Parathyroid adenoma (tissue), 2 donors: ENCODE data around the gene BUD31.

Experiments used
- H2AFZ ChIP-seq: fragments of 300-600 bp; sonication (generic); one replicate; pipeline ENCODE4 v1.7.0; 2017; ENCODE audit warnings: antibody characterized with exemption, mild to moderate bottlenecking
- H3K27ac ChIP-seq: fragments of 300-600 bp; sonication (generic); one replicate; pipeline ENCODE4 v1.7.0; 2017
- H3K27me3 ChIP-seq: fragments of 300-600 bp; sonication (generic); one replicate; pipeline ENCODE4 v1.7.0; 2017; ENCODE audit warnings: low read length; ENCODE audit not compliant: control insufficient read depth, insufficient read depth
- H3K36me3 ChIP-seq: fragments of 300-600 bp; sonication (generic); one replicate; pipeline ENCODE4 v1.7.0; 2017; ENCODE audit warnings: low read length; ENCODE audit not compliant: control insufficient read depth, insufficient read depth
- H3K4me1 ChIP-seq: fragments of 300-600 bp; sonication (generic); one replicate; pipeline ENCODE4 v1.7.0; 2017; ENCODE audit warnings: control low read depth
- H3K4me2 ChIP-seq: fragments of 300-600 bp; sonication (generic); one replicate; pipeline ENCODE4 v1.7.0; 2017; ENCODE audit warnings: low read length
- H3K4me3 ChIP-seq: fragments of 300-600 bp; sonication (generic); one replicate; pipeline ENCODE4 v1.7.0; 2017; ENCODE audit warnings: low read depth, low read length
- H3K79me2 ChIP-seq: fragments of 300-600 bp; sonication (generic); one replicate; pipeline ENCODE4 v1.7.0; 2017; ENCODE audit warnings: control low read depth
- H3K9ac ChIP-seq: fragments of 300-600 bp; sonication (generic); one replicate; pipeline ENCODE4 v1.7.0; 2017; ENCODE audit warnings: mild to moderate bottlenecking
- H3K9me3 ChIP-seq: fragments of 300-600 bp; sonication (generic); one replicate; pipeline ENCODE4 v1.7.0; 2017; ENCODE audit warnings: low read length; ENCODE audit not compliant: control insufficient read depth
- TF ChIP-seq, protein P1 (sequence below): fragments of 300-600 bp; sonication (generic); IDR thresholded peaks from one replicate; pipeline ENCODE4 v1.7.0; 2017; ENCODE audit warnings: antibody characterized with exemption, mild to moderate bottlenecking
- donor health status: primary hyperparathyroidism.

BUD31 gene

DNA sequence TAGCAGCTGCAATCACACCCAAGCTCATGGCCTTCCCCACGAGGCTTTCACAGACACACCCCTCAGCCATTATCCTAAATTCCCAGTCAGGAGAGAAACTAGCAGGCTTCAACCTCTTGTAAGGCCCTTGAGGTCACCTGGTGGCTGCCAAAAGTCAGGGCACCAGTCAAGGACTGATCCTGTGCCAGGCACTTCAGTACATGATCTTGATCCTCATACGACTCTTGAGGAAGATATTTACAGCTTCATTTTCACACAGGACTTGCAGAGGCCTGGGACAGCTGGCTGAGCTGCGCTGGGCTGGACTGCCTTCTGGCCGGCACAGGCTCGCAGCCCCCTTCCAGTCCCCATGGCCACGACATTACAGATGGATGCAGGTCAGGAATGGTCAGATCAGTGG lies 9.2 kb upstream of the BUD31 start:
- no peak overlapping the region for H3K4me2 ChIP-seq
- H3K27me3 ChIP-seq: no peaks in the 10 kb centered on the region
- H3K9ac ChIP-seq: no peak overlapping the region
- no peaks in the 10 kb centered on the region for H3K36me3 ChIP-seq
- H3K27ac ChIP-seq: no peak overlapping the region
- TF ChIP-seq, protein P1, sequence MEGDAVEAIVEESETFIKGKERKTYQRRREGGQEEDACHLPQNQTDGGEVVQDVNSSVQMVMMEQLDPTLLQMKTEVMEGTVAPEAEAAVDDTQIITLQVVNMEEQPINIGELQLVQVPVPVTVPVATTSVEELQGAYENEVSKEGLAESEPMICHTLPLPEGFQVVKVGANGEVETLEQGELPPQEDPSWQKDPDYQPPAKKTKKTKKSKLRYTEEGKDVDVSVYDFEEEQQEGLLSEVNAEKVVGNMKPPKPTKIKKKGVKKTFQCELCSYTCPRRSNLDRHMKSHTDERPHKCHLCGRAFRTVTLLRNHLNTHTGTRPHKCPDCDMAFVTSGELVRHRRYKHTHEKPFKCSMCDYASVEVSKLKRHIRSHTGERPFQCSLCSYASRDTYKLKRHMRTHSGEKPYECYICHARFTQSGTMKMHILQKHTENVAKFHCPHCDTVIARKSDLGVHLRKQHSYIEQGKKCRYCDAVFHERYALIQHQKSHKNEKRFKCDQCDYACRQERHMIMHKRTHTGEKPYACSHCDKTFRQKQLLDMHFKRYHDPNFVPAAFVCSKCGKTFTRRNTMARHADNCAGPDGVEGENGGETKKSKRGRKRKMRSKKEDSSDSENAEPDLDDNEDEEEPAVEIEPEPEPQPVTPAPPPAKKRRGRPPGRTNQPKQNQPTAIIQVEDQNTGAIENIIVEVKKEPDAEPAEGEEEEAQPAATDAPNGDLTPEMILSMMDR: no peak
- H3K79me2 ChIP-seq: no peaks in the 10 kb centered on the region
- H3K4me1 ChIP-seq: no peaks in the 10 kb centered on the region
- H3K9me3 ChIP-seq: no peaks in the 10 kb centered on the region
- no peak overlapping the region for H3K4me3 ChIP-seq
- H2AFZ ChIP-seq: no peak overlapping the region

DNA sequence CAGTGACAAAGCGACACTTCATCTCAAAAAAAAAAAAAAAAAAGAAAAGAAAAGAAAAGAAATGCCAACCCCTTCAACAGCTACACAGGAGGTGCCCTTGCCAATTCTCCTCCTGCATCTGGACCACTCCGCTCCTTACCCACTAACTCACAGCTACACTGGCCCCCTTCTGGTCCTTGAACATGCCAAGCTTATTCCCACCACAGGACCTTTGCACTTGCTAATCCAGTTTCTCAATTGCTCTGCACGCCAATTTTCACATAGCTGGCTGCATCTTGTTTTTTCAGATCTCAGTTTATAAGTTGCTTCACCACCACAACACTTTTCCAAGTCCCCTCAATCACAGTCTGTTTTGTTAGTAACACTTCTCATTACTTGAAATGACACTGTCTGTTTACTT lies 5.9 kb upstream of the BUD31 start:
- no peak overlapping the region for H2AFZ ChIP-seq
- no peak overlapping the region for H3K4me2 ChIP-seq
- H3K27ac ChIP-seq: no peak overlapping the region
- H3K9me3 ChIP-seq: no peaks in the 10 kb centered on the region
- TF ChIP-seq, protein P1: no peak
- no peaks in the 10 kb centered on the region for H3K27me3 ChIP-seq
- H3K4me1 ChIP-seq: peaks cover 4% of the 10 kb centered on the region
- H3K79me2 ChIP-seq: peaks cover 17% of the 10 kb centered on the region
- no peak overlapping the region for H3K9ac ChIP-seq
- H3K4me3 ChIP-seq: no peak overlapping the region
- H3K36me3 ChIP-seq: no peaks in the 10 kb centered on the region

GRCh38 chr7:99403764-99404163 lies 5.0 kb upstream of the BUD31 start:
- no peaks in the 10 kb centered on the region for H3K27me3 ChIP-seq
- no peak overlapping the region for H3K27ac ChIP-seq
- H3K79me2 ChIP-seq: peaks cover 22% of the 10 kb centered on the region
- peaks cover 4% of the 10 kb centered on the region for H3K4me1 ChIP-seq
- no peak overlapping the region for H3K4me2 ChIP-seq
- H2AFZ ChIP-seq: no peak overlapping the region
- no peak overlapping the region for H3K9ac ChIP-seq
- no peaks in the 10 kb centered on the region for H3K9me3 ChIP-seq
- TF ChIP-seq, protein P1: no peak
- H3K4me3 ChIP-seq: no peak overlapping the region
- H3K36me3 ChIP-seq: no peaks in the 10 kb centered on the region

GRCh38 chr7:99404235-99404976 lies 4.4 kb upstream of the BUD31 start:
- no peak overlapping the region for H3K9ac ChIP-seq
- H3K36me3 ChIP-seq: no peaks in the 10 kb centered on the region
- TF ChIP-seq, protein P1: no peak

GRCh38 chr7:99404977-99405320 lies 3.8 kb upstream of the BUD31 start:
- Histone ChIP-seq H3K4me3 (no peak overlapping the region), H3K27ac (no peak overlapping the region), H3K9me3 (no peaks in the 10 kb centered on the region), H3K4me1 (peaks cover 4% of the 10 kb centered on the region), H3K9ac (no peak overlapping the region), H3K79me2 (peaks cover 28% of the 10 kb centered on the region), H2AFZ (no peak overlapping the region), H3K27me3 (no peaks in the 10 kb centered on the region), H3K36me3 (no peaks in the 10 kb centered on the region), H3K4me2 (no peak overlapping the region)
- TF ChIP-seq, protein P1: no peak

More at GRCh38 chr7:99404235-99404976, 4.4 kb upstream of the BUD31 start:
- H2AFZ ChIP-seq: no peak overlapping the region
- no peak overlapping the region for H3K4me3 ChIP-seq
- H3K27ac ChIP-seq: no peak overlapping the region
- H3K79me2 ChIP-seq: peaks cover 26% of the 10 kb centered on the region
- no peaks in the 10 kb centered on the region for H3K27me3 ChIP-seq
- H3K4me2 ChIP-seq: no peak overlapping the region
- H3K9me3 ChIP-seq: no peaks in the 10 kb centered on the region
- peaks cover 4% of the 10 kb centered on the region for H3K4me1 ChIP-seq
